Fibroblast of skin of right quadriceps (primary cell): ENCODE data around the gene SPTLC2.
"Not testable (repeated sequence)": the region's sequence is repeated elsewhere in the genome, so short reads cannot be mapped to it uniquely, and the experiment has no call there.

ENCODE experiments used
- DNase-seq: peaks from one replicate; pipeline ENCODE4 v3.0.0-alpha.2; 2013

The SPTLC2 gene

GRCh38 chr14:77622366-77622961 is 6.0 kb upstream of the SPTLC2 start:
- DNase-seq = no peak

GRCh38 chr14:77620222-77620870 is 3.9 kb upstream of the SPTLC2 start:
- DNase-seq = no peak

GRCh38 chr14:77618381-77618970 is 2.0 kb upstream of the SPTLC2 start:
- DNase-seq = no peak

- DNase-seq = no peak
These were observed 344 bp downstream of the SPTLC2 start for GRCh38 chr14:77616133-77616453.

- DNase-seq = peak; percentile 18
These were observed 890 bp downstream of the SPTLC2 start for GRCh38 chr14:77615361-77616132.

GRCh38 chr14:77613201-77613600 is 3.2 kb downstream of the SPTLC2 start:
- no peak for DNase-seq

- DNase-seq = peak; percentile 72
These were observed 4.3 kb downstream of the SPTLC2 start for GRCh38 chr14:77612011-77612620.

- no peak for DNase-seq
These were observed 5.9 kb downstream of the SPTLC2 start for GRCh38 chr14:77610553-77610952.

- DNase-seq = no peak
These were observed 6.5 kb downstream of the SPTLC2 start for GRCh38 chr14:77609922-77610321.

- no peak for DNase-seq
These were observed 8.6 kb downstream of the SPTLC2 start for GRCh38 chr14:77607741-77608302.

- no peak for DNase-seq
These were observed 11.0 kb downstream of the SPTLC2 start for GRCh38 chr14:77605392-77605972.

GRCh38 chr14:77603654-77604255 is 12.7 kb downstream of the SPTLC2 start:
- DNase-seq = no peak

- DNase-seq = no peak
These were observed 13.4 kb downstream of the SPTLC2 start for GRCh38 chr14:77603031-77603430.

GRCh38 chr14:77601846-77602619 is 14.4 kb downstream of the SPTLC2 start:
- no peak for DNase-seq

GRCh38 chr14:77599889-77600288 is 16.5 kb downstream of the SPTLC2 start:
- no peak for DNase-seq

GRCh38 chr14:77598366-77599070 is 17.9 kb downstream of the SPTLC2 start:
- DNase-seq = no peak

- peak; percentile 86 for DNase-seq
These were observed 22.9 kb downstream of the SPTLC2 start for GRCh38 chr14:77593501-77593961.

- DNase-seq = no peak
These were observed 25.5 kb downstream of the SPTLC2 start for GRCh38 chr14:77590845-77591485.

- DNase-seq = no peak
These were observed 27.3 kb downstream of the SPTLC2 start for GRCh38 chr14:77589099-77589498.

GRCh38 chr14:77588411-77589025 is 27.9 kb downstream of the SPTLC2 start:
- not testable (repeated sequence) for DNase-seq
